GM12878 (cell line): ENCODE measurements around the gene NDUFA13. TPM values are rescaled to one million over a fixed set of nuclear protein-coding genes. Genes with fewer than 3 reads are reported as not detected.

ENCODE experiments used
- ATAC-seq: fragments of 200-7000 bp; cut with Tn5 transposase; 3 replicates; pipeline ENCODE4 v1.9.1; 2020; ENCODE audit warnings: mild to moderate bottlenecking, moderate library complexity
- BruUV-seq: library from RNA; stranded (reverse); fragments of 400-500 nt; replicated peaks from 2 replicates; lab custom pipeline; 2021; lab: Mats Ljungman, UMichigan
- CTCF ChIA-PET: fragments of 300-600 bp; sonication (Branson Sonifier 250); formaldehyde crosslinking; extraction: SDS; loops from one replicate; lab custom pipeline; 2021; ENCODE audit warnings: inconsistent platforms; lab: Yijun Ruan, JAX
- POLR2A ChIA-PET: fragments of 350-600 bp; formaldehyde crosslinking; extraction: SDS; loops from one replicate; lab custom pipeline; 2021; ENCODE audit warnings: inconsistent platforms; lab: Charles Lee
- RAD21 ChIA-PET: fragments of 300-600 bp; sonication (Branson Sonifier 250); formaldehyde crosslinking; loops from one replicate; lab custom pipeline; 2023; ENCODE audit warnings: antibody characterized with exemption; ENCODE audit not compliant: unreplicated experiment; lab: Charles Lee
- SMC1A ChIA-PET: fragments of 300-600 bp; sonication (Branson Sonifier 250); formaldehyde crosslinking; loops from one replicate; lab custom pipeline; 2023; ENCODE audit not compliant: unreplicated experiment, uncharacterized antibody; lab: Charles Lee
- DNase-seq: peaks from one replicate; pipeline ENCODE4 v3.0.0-alpha.2; 2011; ENCODE audit warnings: low read depth, low spot score
- FAIRE-seq: peaks from 3 replicates; lab custom pipeline; 2011; peaks lifted over from hg19 to GRCh38; lab: Jason Lieb, UNC
- H2AFZ ChIP-seq: 2 replicates; pipeline ENCODE4 v1.6.0; 2011; ENCODE audit warnings: low read depth, low read length, control low read depth; ENCODE audit not compliant: control insufficient read depth
- H3K27ac ChIP-seq: 2 replicates; pipeline ENCODE4 v1.5.1; 2011; ENCODE audit warnings: control low read depth; ENCODE audit not compliant: control insufficient read depth, insufficient read depth
- H3K27me3 ChIP-seq, 2 experiments: replicated peaks in 1 of 2; 2 replicates each; pipeline versions ENCODE4 v1.6.0 to v1.6.1; 2011; ENCODE audit warnings: low read length in 1 of 2; ENCODE audit not compliant: control insufficient read depth in 2 of 2, insufficient read depth in 2 of 2
- H3K36me3 ChIP-seq, 2 experiments: 2 replicates each; pipeline ENCODE4 v1.5.1; 2011; ENCODE audit warnings: low read length in 1 of 2; ENCODE audit not compliant: control insufficient read depth in 2 of 2, insufficient read depth in 2 of 2
- H3K4me1 ChIP-seq: 2 replicates; pipeline ENCODE4 v1.6.1; 2011; ENCODE audit warnings: mild to moderate bottlenecking, low read length, moderate library complexity, mixed read lengths; ENCODE audit not compliant: control insufficient read depth, insufficient read depth
- H3K4me2 ChIP-seq: 2 replicates; pipeline ENCODE4 v1.6.0; 2011; ENCODE audit warnings: control low read depth; ENCODE audit not compliant: control insufficient read depth, insufficient read depth
- H3K4me3 ChIP-seq: fragments of 200-600 bp; sonication (generic); 2 replicates; pipeline ENCODE4 v1.5.1; 2016
- H3K79me2 ChIP-seq: 2 replicates; pipeline ENCODE4 v1.6.0; 2011; ENCODE audit warnings: low read length; ENCODE audit not compliant: control insufficient read depth, insufficient read depth
- H3K9ac ChIP-seq: 2 replicates; pipeline ENCODE4 v1.8.0; 2011; ENCODE audit warnings: low read length, control low read depth, mixed read lengths; ENCODE audit not compliant: control insufficient read depth, insufficient read depth
- H3K9me3 ChIP-seq: replicated peaks from 3 replicates; pipeline ENCODE4 v1.5.1; 2011; ENCODE audit warnings: mild to moderate bottlenecking, low read length; ENCODE audit not compliant: control insufficient read depth, insufficient read depth
- H4K20me1 ChIP-seq: 2 replicates; pipeline ENCODE4 v1.6.0; 2011; ENCODE audit not compliant: control insufficient read depth, insufficient read depth
- CHD1 ChIP-seq: IDR thresholded peaks from 2 replicates; pipeline ENCODE4 v1.6.1; 2012; ENCODE audit warnings: low read depth, low read length, improper control_type of control experiment
- CTCF ChIP-seq, 3 experiments: IDR thresholded peaks in 2 of 3; conservative IDR thresholded peaks in 1 of 3; 2 replicates each; pipeline ENCODE4 v1.5.1; 2011; ENCODE audit warnings: low read depth in 3 of 3, low read length in 3 of 3, mild to moderate bottlenecking in 3 of 3, control low read depth in 2 of 3, moderate library complexity in 2 of 3, inconsistent platforms in 1 of 3, mixed read lengths in 1 of 3; ENCODE audit not compliant: control insufficient read depth in 2 of 3, insufficient read depth in 1 of 3; ENCODE audit errors: extremely low read depth in 1 of 3
- NFYA ChIP-seq: IDR thresholded peaks from 2 replicates; pipeline ENCODE4 v1.6.1; 2011; ENCODE audit warnings: low read depth, mild to moderate bottlenecking, low read length, improper control_type of control experiment, borderline replicate concordance
- RAD21 ChIP-seq: IDR thresholded peaks from 2 replicates; pipeline ENCODE4 v1.6.1; 2011; ENCODE audit warnings: mild to moderate bottlenecking, low read depth, low read length, moderate library complexity; ENCODE audit not compliant: insufficient read depth
- RAD51 ChIP-seq: fragments of 450-650 bp; IDR thresholded peaks from 2 replicates; pipeline ENCODE4 v1.6.1; 2016; ENCODE audit warnings: moderate library complexity, mild to moderate bottlenecking, inconsistent platforms
- RFX5 ChIP-seq: IDR thresholded peaks from 2 replicates; pipeline ENCODE4 v1.6.1; 2011; ENCODE audit warnings: low read depth, low read length, improper control_type of control experiment
- SMC3 ChIP-seq: IDR thresholded peaks from 2 replicates; pipeline ENCODE4 v1.6.1; 2011; ENCODE audit warnings: low read length, improper control_type of control experiment, borderline replicate concordance
- USF1 ChIP-seq: IDR thresholded peaks from 2 replicates; pipeline ENCODE4 v1.6.1; 2011; ENCODE audit warnings: borderline replicate concordance, low read depth, mild to moderate bottlenecking, moderate library complexity, mixed read lengths, low read length; ENCODE audit not compliant: insufficient read depth; ENCODE audit errors: extremely low read length
- ZZZ3 ChIP-seq: IDR thresholded peaks from 2 replicates; pipeline ENCODE4 v1.6.1; 2011; ENCODE audit warnings: low read depth; ENCODE audit not compliant: control insufficient read depth, insufficient read length
- WGBS: methylation state at CpG from one replicate; pipeline ENCODE4 v1.1.6; 2016; ENCODE audit warnings: low lambda C conversion rate; ENCODE audit not compliant: insufficient replicate concordance, insufficient coverage; ENCODE audit errors: missing lambda C conversion rate; 5-methylcytosine and 5-hydroxymethylcytosine counted together
- in situ Hi-C: fragments of 300-500 bp; cut with MboI; formaldehyde crosslinking; loops from 9 replicates; pipeline ENCODE4 v1.14.3; 2018; ENCODE audit warnings: mixed read lengths
- intact Hi-C: fragments of 100-400 bp; cut with micrococcal nuclease; formaldehyde crosslinking; loops from one replicate; pipeline ENCODE4 v1.14.2; 2022; ENCODE audit not compliant: unreplicated experiment
- polyA plus RNA-seq, 11 experiments: library from polyadenylated mRNA; depleted of rRNA in 4 of 11; unstranded in 6 of 11; stranded (reverse) in 5 of 11; fragments of >200 nt; fragmentation: Nextera tagmentation in 4 of 11; fragmentation: Illumina TruSeq in 1 of 11; extraction: Ambion mirVana in 4 of 11; extraction: Trizol in 1 of 11; gene quantifications; 1 replicate in 1 of 11; 2 replicates in 10 of 11; pipeline versions ENCODE4 v1.2.1 to v1.2.3, GENCODE V29; 2011 to 2016; ENCODE audit warnings: inconsistent platforms in 2 of 11, missing spikeins in 2 of 11, low read depth in 1 of 11
- total RNA-seq, 4 experiments: library from RNA; depleted of rRNA in 3 of 4; stranded (reverse); fragments of >200 nt in 3 of 4; fragmentation: Illumina TruSeq in 1 of 4; extraction: Trizol in 1 of 4; gene quantifications; 2 replicates each; pipeline versions ENCODE4 v1.2.1 to v1.2.3, GENCODE V29; 2013 to 2021

NDUFA13 gene
- total and polyA plus RNA-seq, 10 of the 15 experiments (the other 5 are each of a cell fraction or from before 2014, with no cell fraction given) = 224 to 586 (median 456) TPM

GRCh38 chr19:19551853-19552192 lies 35.8 kb downstream of the NDUFA13 start:
- H3K4me3 ChIP-seq = no peak overlapping the region
- no peak for ATAC-seq
- in situ Hi-C loops = no loop called here
- POLR2A ChIA-PET = interaction anchor here (1.1 kb wide), 1 partner anchor 8 kb away, joined by 3 read pairs; no protein-coding TSS in a partner anchor
- TF ChIP-seq USF1 (no peak), CHD1 (no peak), ZZZ3 (no peak)
- TF ChIP-seq, all 136 proteins: peak for 0
- DNase-seq = no peak
- RAD21 ChIA-PET = no interaction called here
- H3K9ac ChIP-seq = no peak overlapping the region
- no peaks in the 10 kb centered on the region for H3K27me3 ChIP-seq
- CTCF ChIA-PET = interaction anchor here (1.1 to 7.2 kb wide), 5 partner anchors 9 to 93 kb away, joined by 3 to 50 read pairs (median 5); no protein-coding TSS in a partner anchor
- H3K36me3 ChIP-seq = no peaks in the 10 kb centered on the region
- no peaks in the 10 kb centered on the region for H4K20me1 ChIP-seq
- intact Hi-C loops = no loop called here
- no peak for FAIRE-seq
- H3K4me2 ChIP-seq = no peak overlapping the region
- SMC1A ChIA-PET = interaction anchor here (0.7 to 0.8 kb wide), 2 partner anchors 19 to 40 kb away, joined by 4 read pairs; no protein-coding TSS in a partner anchor
- no peaks in the 10 kb centered on the region for H3K9me3 ChIP-seq
- WGBS = 56% methylated on average over 14 of the region's 14 CpGs
- H3K79me2 ChIP-seq = no peaks in the 10 kb centered on the region
- no peaks in the 10 kb centered on the region for H3K4me1 ChIP-seq
- BruUV-seq = no TSS peak
- H3K27ac ChIP-seq = no peak overlapping the region
- no peak overlapping the region for H2AFZ ChIP-seq

- DNase-seq (no peak), FAIRE-seq (no peak), ATAC-seq (peak; percentile 75)
- ChIA-PET CTCF (interaction anchor here (0.9 to 7.2 kb wide), 8 partner anchors 16 to 109 kb away, joined by 3 to 50 read pairs (median 5); no protein-coding TSS in a partner anchor), SMC1A (no interaction called here), RAD21 (interaction anchor here (3.1 kb wide), 1 partner anchor 20 kb away, joined by 18 read pairs; no protein-coding TSS in a partner anchor), POLR2A (interaction anchor here (1.1 kb wide), 1 partner anchor 9 kb away, joined by 3 read pairs; no protein-coding TSS in a partner anchor)
- TF ChIP-seq RAD51 (no peak), CTCF (IDR thresholded peaks at IDR 0.05 in 2 of 3, conservative IDR thresholded peaks at IDR 0.05 in 1 of 3; ENCODE audit: control insufficient read depth in 2 of 3, extremely low read depth in 1 of 3, insufficient read depth in 1 of 3, low read depth in 3 of 3, low read length in 3 of 3) (peak; percentile 49 to 83 (median 56)), RFX5 (no peak), NFYA (no peak), RAD21 (peak; percentile 31; the same call in 1 of the 2 replicates), SMC3 (peak; percentile 14; the same call in 1 of the 2 replicates)
- Histone ChIP-seq H3K79me2 (no peaks in the 10 kb centered on the region), H3K27me3 (no peaks in the 10 kb centered on the region), H3K4me3 (no peak overlapping the region), H2AFZ (no peak overlapping the region), H4K20me1 (no peaks in the 10 kb centered on the region), H3K9ac (no peak overlapping the region), H3K27ac (no peak overlapping the region), H3K9me3 (no peaks in the 10 kb centered on the region), H3K4me1 (no peaks in the 10 kb centered on the region), H3K4me2 (no peak overlapping the region), H3K36me3 (no peaks in the 10 kb centered on the region)
- intact Hi-C loops = no loop called here
- no TSS peak for BruUV-seq
- WGBS = 21% methylated on average over 6 of the region's 6 CpGs
- in situ Hi-C loops = no loop called here
These were observed 36.8 kb downstream of the NDUFA13 start for GRCh38 chr19:19552798-19553197.
